ENCODE data around the gene FOS. TPM values are rescaled to one million over a fixed set of nuclear protein-coding genes. Genes with fewer than 3 reads are reported as not detected.
A peak's percentile ranks its signal among the peaks of the same experiment; 100 is the strongest.

Gene FOS
- total and polyA plus RNA-seq, 9 donors, result 142 to 1,403 (median 670) TPM

GRCh38 chr14:75273272-75274049 is 5.2 kb upstream of the FOS start:
- Histone ChIP-seq H3K4me1 (ENCODE audit: control insufficient read depth, insufficient read depth, low read length) (peaks cover 30% of the 10 kb centered on the region), H3K36me3 (ENCODE audit: control insufficient read depth, insufficient read depth, low read length) (no peaks in the 10 kb centered on the region), H3K27me3 (ENCODE audit: control insufficient read depth, insufficient read depth, low read length) (no peaks in the 10 kb centered on the region), H3K9me3 (replicated peaks; ENCODE audit: control insufficient read depth, low read depth, low read length) (no peaks in the 10 kb centered on the region), H3K27ac (ENCODE audit: low read length) (no peak overlapping the region), H3K4me3 (ENCODE audit: low read length) (no peak overlapping the region)
- peak; percentile 60 for DNase-seq
- 56% methylated on average over 8 of the region's 13 CpGs for WGBS (ENCODE audit: insufficient coverage)

- Histone ChIP-seq H3K36me3 (ENCODE audit: control insufficient read depth, insufficient read depth, low read length) (no peaks in the 10 kb centered on the region), H3K9me3 (replicated peaks; ENCODE audit: control insufficient read depth, low read depth, low read length) (no peaks in the 10 kb centered on the region), H3K4me3 (ENCODE audit: low read length) (no peak overlapping the region), H3K4me1 (ENCODE audit: control insufficient read depth, insufficient read depth, low read length) (peaks cover 31% of the 10 kb centered on the region), H3K27ac (ENCODE audit: low read length) (no peak overlapping the region), H3K27me3 (ENCODE audit: control insufficient read depth, insufficient read depth, low read length) (peaks cover 3% of the 10 kb centered on the region)
- WGBS (ENCODE audit: insufficient coverage), result 80% methylated on average over 1 of the region's 6 CpGs
- DNase-seq, result peak; percentile 30
Measured at GRCh38 chr14:75274050-75274898, 4.4 kb upstream of the FOS start.

GRCh38 chr14:75274899-75275569 is 3.6 kb upstream of the FOS start:
- peaks cover 6% of the 10 kb centered on the region for H3K36me3 ChIP-seq (ENCODE audit: control insufficient read depth, insufficient read depth, low read length)
- H3K9me3 ChIP-seq (replicated peaks; ENCODE audit: control insufficient read depth, low read depth, low read length), result no peaks in the 10 kb centered on the region
- WGBS (ENCODE audit: insufficient coverage), result 84% methylated on average over 6 of the region's 9 CpGs
- peaks cover 6% of the 10 kb centered on the region for H3K27me3 ChIP-seq (ENCODE audit: control insufficient read depth, insufficient read depth, low read length)
- no peak overlapping the region for H3K27ac ChIP-seq (ENCODE audit: low read length)
- DNase-seq, result peak; percentile 85
- H3K4me3 ChIP-seq (ENCODE audit: low read length), result no peak overlapping the region
- peaks cover 35% of the 10 kb centered on the region for H3K4me1 ChIP-seq (ENCODE audit: control insufficient read depth, insufficient read depth, low read length)

GRCh38 chr14:75275598-75275997 is 3.0 kb upstream of the FOS start:
- no peaks in the 10 kb centered on the region for H3K9me3 ChIP-seq (replicated peaks; ENCODE audit: control insufficient read depth, low read depth, low read length)
- no peak overlapping the region for H3K27ac ChIP-seq (ENCODE audit: low read length)
- no peak for DNase-seq
- no peak overlapping the region for H3K4me3 ChIP-seq (ENCODE audit: low read length)
- peaks cover 9% of the 10 kb centered on the region for H3K27me3 ChIP-seq (ENCODE audit: control insufficient read depth, insufficient read depth, low read length)
- peaks cover 11% of the 10 kb centered on the region for H3K36me3 ChIP-seq (ENCODE audit: control insufficient read depth, insufficient read depth, low read length)
- H3K4me1 ChIP-seq (ENCODE audit: control insufficient read depth, insufficient read depth, low read length), result peaks cover 40% of the 10 kb centered on the region
- no CpG with 5 or more reads among the region's 2 CpGs for WGBS (ENCODE audit: insufficient coverage)

- peaks cover 50% of the 10 kb centered on the region for H3K4me1 ChIP-seq (ENCODE audit: control insufficient read depth, insufficient read depth, low read length)
- peak; percentile 84 for DNase-seq
- peak overlapping the region; percentile 78 for H3K4me3 ChIP-seq (ENCODE audit: low read length)
- H3K27me3 ChIP-seq (ENCODE audit: control insufficient read depth, insufficient read depth, low read length), result peaks cover 9% of the 10 kb centered on the region
- peaks cover 21% of the 10 kb centered on the region for H3K36me3 ChIP-seq (ENCODE audit: control insufficient read depth, insufficient read depth, low read length)
- WGBS (ENCODE audit: insufficient coverage), result under 1% methylated on average over 78 of the region's 81 CpGs
- H3K9me3 ChIP-seq (replicated peaks; ENCODE audit: control insufficient read depth, low read depth, low read length), result no peaks in the 10 kb centered on the region
- peak overlapping the region; percentile 99 for H3K27ac ChIP-seq (ENCODE audit: low read length)
Measured at GRCh38 chr14:75277008-75277814, 1.4 kb upstream of the FOS start.

- Histone ChIP-seq H3K9me3 (replicated peaks; ENCODE audit: control insufficient read depth, low read depth, low read length) (no peaks in the 10 kb centered on the region), H3K4me3 (ENCODE audit: low read length) (peak overlapping the region; percentile 78), H3K27me3 (ENCODE audit: control insufficient read depth, insufficient read depth, low read length) (peaks cover 9% of the 10 kb centered on the region), H3K27ac (ENCODE audit: low read length) (peak overlapping the region; percentile 99), H3K36me3 (ENCODE audit: control insufficient read depth, insufficient read depth, low read length) (peaks cover 21% of the 10 kb centered on the region), H3K4me1 (ENCODE audit: control insufficient read depth, insufficient read depth, low read length) (peaks cover 50% of the 10 kb centered on the region)
- WGBS (ENCODE audit: insufficient coverage), result 0% methylated on average over 11 of the region's 27 CpGs
- DNase-seq, result no peak
Measured at GRCh38 chr14:75277815-75278421, 710 bp upstream of the FOS start.

GRCh38 chr14:75279153-75279762 is 630 bp downstream of the FOS start:
- 0% methylated on average over 26 of the region's 38 CpGs for WGBS (ENCODE audit: insufficient coverage)
- peaks cover 21% of the 10 kb centered on the region for H3K36me3 ChIP-seq (ENCODE audit: control insufficient read depth, insufficient read depth, low read length)
- DNase-seq, result peak; percentile 84
- peak overlapping the region; percentile 84 for H3K27ac ChIP-seq (ENCODE audit: low read length)
- peaks cover 9% of the 10 kb centered on the region for H3K27me3 ChIP-seq (ENCODE audit: control insufficient read depth, insufficient read depth, low read length)
- H3K4me1 ChIP-seq (ENCODE audit: control insufficient read depth, insufficient read depth, low read length), result peaks cover 41% of the 10 kb centered on the region
- H3K4me3 ChIP-seq (ENCODE audit: low read length), result peak overlapping the region; percentile 91
- H3K9me3 ChIP-seq (replicated peaks; ENCODE audit: control insufficient read depth, low read depth, low read length), result no peaks in the 10 kb centered on the region

- H3K27ac ChIP-seq (ENCODE audit: low read length), result peak overlapping the region; percentile 84
- H3K27me3 ChIP-seq (ENCODE audit: control insufficient read depth, insufficient read depth, low read length), result peaks cover 9% of the 10 kb centered on the region
- WGBS (ENCODE audit: insufficient coverage), result under 1% methylated on average over 17 of the region's 26 CpGs
- H3K4me3 ChIP-seq (ENCODE audit: low read length), result peak overlapping the region; percentile 91
- DNase-seq, result peak; percentile 59
- H3K9me3 ChIP-seq (replicated peaks; ENCODE audit: control insufficient read depth, low read depth, low read length), result no peaks in the 10 kb centered on the region
- H3K36me3 ChIP-seq (ENCODE audit: control insufficient read depth, insufficient read depth, low read length), result peaks cover 21% of the 10 kb centered on the region
- peaks cover 41% of the 10 kb centered on the region for H3K4me1 ChIP-seq (ENCODE audit: control insufficient read depth, insufficient read depth, low read length)
Measured at GRCh38 chr14:75279763-75280290, 1.2 kb downstream of the FOS start.

Measured in muscle of leg (tissue), 11 donors.